Adrenal gland (tissue), 5 donors: Measurements from ENCODE around the gene HS3ST2.

Experiments
- CTCF ChIP-seq, 6 experiments: fragments of 450-650 bp in 4 of 6; fragments of 200-600 bp in 2 of 6; sonication (generic) in 1 of 6; IDR thresholded peaks; 1 replicate in 5 of 6; 2 replicates in 1 of 6; pipeline versions ENCODE4 v1.5.1 to v1.8.0; 2016 to 2021; ENCODE audit warnings: antibody characterized with exemption in 6 of 6, mild to moderate bottlenecking in 2 of 6, moderate library complexity in 1 of 6
- POLR2A ChIP-seq, 2 donors: fragments of 450-650 bp; IDR thresholded peaks; one replicate each; pipeline ENCODE4 v1.6.1; 2017; ENCODE audit warnings: antibody characterized with exemption in 2 of 2, mild to moderate bottlenecking in 2 of 2, moderate library complexity in 1 of 2
- donor health status: DM: no; HTN: no; CAD: no.

GRCh38 chr16:22784690-22785214 lies 29.2 kb upstream of the HS3ST2 start:
- TF ChIP-seq CTCF (IDR thresholded peaks at IDR 0.05) (no peak), POLR2A (IDR thresholded peaks at IDR 0.05) (no peak)
